IMR-90 (cell line): ENCODE measurements around the gene KIFC3. TPM values are rescaled to one million over a fixed set of nuclear protein-coding genes. Genes with fewer than 3 reads are reported as not detected.

Experiments
- ATAC-seq: fragments of 200-7000 bp; cut with Tn5 transposase; 2 replicates; pipeline ENCODE4 v1.9.1; 2020; ENCODE audit warnings: low read depth, mild to moderate bottlenecking, moderate library complexity
- BruUV-seq: library from RNA; stranded (reverse); fragments of 400-500 nt; replicated peaks from 2 replicates; lab custom pipeline; 2021; lab: Mats Ljungman, UMichigan
- CTCF ChIA-PET: fragments of 300-600 bp; formaldehyde crosslinking; extraction: SDS; loops from one replicate; lab custom pipeline; 2021; ENCODE audit warnings: antibody characterized with exemption; lab: Yijun Ruan, JAX
- POLR2A ChIA-PET: fragments of 300-600 bp; sonication (Branson Sonifier 250); formaldehyde crosslinking; loops from one replicate; lab custom pipeline; 2022; ENCODE audit warnings: antibody characterized with exemption; ENCODE audit not compliant: unreplicated experiment; lab: Charles Lee
- DNase-seq: peaks from one replicate; pipeline ENCODE4 v3.0.0; 2013
- H2AFZ ChIP-seq: replicated peaks from 2 replicates; pipeline ENCODE3; 2013; ENCODE audit warnings: low read length, mild to moderate bottlenecking; ENCODE audit not compliant: poor library complexity
- H2AK5ac ChIP-seq: 2 replicates; pipeline ENCODE4 v1.6.1; 2013; ENCODE audit warnings: low read depth, low read length, inconsistent platforms
- H2AK9ac ChIP-seq: replicated peaks from 2 replicates; pipeline ENCODE3; 2013; ENCODE audit warnings: mild to moderate bottlenecking, low read depth, low read length, moderate library complexity; ENCODE audit not compliant: poor library complexity
- H2BK120ac ChIP-seq: 2 replicates; pipeline ENCODE4 v1.6.1; 2013; ENCODE audit warnings: low read depth, low read length, inconsistent platforms
- H2BK15ac ChIP-seq: 3 replicates; pipeline ENCODE4 v1.6.1; 2013; ENCODE audit warnings: low read depth, low read length, inconsistent platforms
- H2BK20ac ChIP-seq: 2 replicates; pipeline ENCODE4 v1.6.1; 2013; ENCODE audit warnings: low read depth, mild to moderate bottlenecking, inconsistent platforms, low read length, moderate library complexity
- H2BK5ac ChIP-seq: 2 replicates; pipeline ENCODE4 v1.6.1; 2013; ENCODE audit warnings: mild to moderate bottlenecking, low read depth, low read length, inconsistent platforms; ENCODE audit not compliant: poor library complexity, severe bottlenecking
- H3K14ac ChIP-seq: replicated peaks from 2 replicates; pipeline ENCODE4 v1.6.1; 2013; ENCODE audit warnings: low read depth, low read length, inconsistent platforms
- H3K18ac ChIP-seq: 2 replicates; pipeline ENCODE4 v1.6.1; 2013; ENCODE audit warnings: low read depth, low read length, control low read depth
- H3K23ac ChIP-seq: 2 replicates; pipeline ENCODE4 v1.6.1; 2013; ENCODE audit warnings: low read depth, low read length, inconsistent platforms
- H3K27ac ChIP-seq: 2 replicates; pipeline ENCODE4 v1.5.1; 2013; ENCODE audit warnings: mild to moderate bottlenecking, control low read depth, low read length; ENCODE audit not compliant: insufficient read depth
- H3K27me3 ChIP-seq: 2 replicates; pipeline ENCODE4 v1.6.1; 2013; ENCODE audit warnings: low read length; ENCODE audit not compliant: control insufficient read depth, insufficient read depth
- H3K36me3 ChIP-seq: 2 replicates; pipeline ENCODE4 v1.6.1; 2013; ENCODE audit warnings: low read length, mixed read lengths; ENCODE audit not compliant: control insufficient read depth, insufficient read depth
- H3K4ac ChIP-seq: 2 replicates; pipeline ENCODE4 v1.6.1; 2013; ENCODE audit warnings: low read depth, low read length, inconsistent platforms
- H3K4me1 ChIP-seq: 2 replicates; pipeline ENCODE4 v1.6.1; 2013; ENCODE audit warnings: low read length, mixed read lengths; ENCODE audit not compliant: control insufficient read depth, insufficient read depth
- H3K4me2 ChIP-seq: 2 replicates; pipeline ENCODE4 v1.6.1; 2013; ENCODE audit warnings: low read depth, mild to moderate bottlenecking, control low read depth, low read length, moderate library complexity
- H3K4me3 ChIP-seq: 2 replicates; pipeline ENCODE4 v1.5.1; 2013; ENCODE audit warnings: low read depth, mild to moderate bottlenecking, control low read depth, low read length, moderate library complexity; ENCODE audit not compliant: insufficient read depth
- H3K56ac ChIP-seq: 2 replicates; pipeline ENCODE4 v1.6.1; 2013; ENCODE audit warnings: low read length, inconsistent platforms; ENCODE audit not compliant: insufficient read depth; ENCODE audit errors: extremely low read depth
- H3K79me1 ChIP-seq, 2 experiments: 2 replicates each; pipeline ENCODE4 v1.6.1; 2013; ENCODE audit warnings: low read length in 2 of 2, inconsistent platforms in 1 of 2, low read depth in 1 of 2
- H3K9ac ChIP-seq: 2 replicates; pipeline ENCODE4 v1.6.1; 2013; ENCODE audit warnings: low read depth, low read length, control low read depth
- H3K9me1 ChIP-seq: 2 replicates; pipeline ENCODE4 v1.6.1; 2013; ENCODE audit warnings: low read length, inconsistent platforms; ENCODE audit not compliant: insufficient read depth
- H3K9me3 ChIP-seq: 2 replicates; pipeline ENCODE4 v1.6.1; 2013; ENCODE audit warnings: low read length; ENCODE audit not compliant: control insufficient read depth, insufficient read depth
- H4K20me1 ChIP-seq: 2 replicates; pipeline ENCODE4 v1.6.1; 2013; ENCODE audit warnings: low read length, inconsistent platforms; ENCODE audit not compliant: insufficient read depth
- H4K5ac ChIP-seq: 2 replicates; pipeline ENCODE4 v1.6.1; 2013; ENCODE audit warnings: mild to moderate bottlenecking, low read depth, low read length, control low read depth
- H4K8ac ChIP-seq, 2 experiments: 2 replicates each; pipeline ENCODE4 v1.6.1; 2013; ENCODE audit warnings: low read depth in 2 of 2, low read length in 2 of 2, control low read depth in 1 of 2, inconsistent platforms in 1 of 2
- H4K91ac ChIP-seq: 2 replicates; pipeline ENCODE4 v1.6.1; 2013; ENCODE audit warnings: low read depth, low read length, inconsistent platforms; ENCODE audit not compliant: insufficient read depth
- WGBS, 2 experiments: methylation state at CpG; one replicate each; pipeline versions ENCODE4 v1.1.5 to v1.1.7; 2013; ENCODE audit warnings: missing lambda C conversion rate in 2 of 2; ENCODE audit not compliant: insufficient read length in 1 of 2; ENCODE audit errors: extremely low coverage in 2 of 2; 5-methylcytosine and 5-hydroxymethylcytosine counted together
- dilution Hi-C: fragments of 300-500 bp; cut with HindIII; formaldehyde crosslinking; loops from one replicate; pipeline ENCODE4 v1.14.3; 2018; ENCODE audit warnings: low sequenced_read_pairs; ENCODE audit not compliant: unreplicated experiment
- in situ Hi-C: fragments of 300-500 bp; cut with MboI; formaldehyde crosslinking; loops from 3 replicates; pipeline ENCODE4 v1.14.3; 2019; ENCODE audit warnings: low sequenced_read_pairs, inconsistent platforms, mixed read lengths
- intact Hi-C: fragments of 100-400 bp; cut with micrococcal nuclease; formaldehyde crosslinking; loops from 2 replicates; pipeline ENCODE4 v1.10.0; 2022
- polyA plus RNA-seq, 3 experiments: library from polyadenylated mRNA; depleted of rRNA; stranded (reverse); fragments of >200 nt; gene quantifications; 2 replicates each; pipeline ENCODE4 v1.2.3, GENCODE V29; 2012; ENCODE audit warnings: low replicate concordance in 1 of 3
- total RNA-seq: library from RNA; depleted of rRNA; stranded (reverse); fragments of >200 nt; gene quantifications from 2 replicates; pipeline ENCODE4 v1.2.3, GENCODE V29; 2012
- TF ChIP-seq, protein P1 (sequence below): conservative IDR thresholded peaks from 2 replicates; pipeline ENCODE4 v1.5.1; 2012; ENCODE audit warnings: mild to moderate bottlenecking, low read depth, low read length, improper control_type of control experiment

Gene KIFC3
- total and polyA plus RNA-seq, 2 of the 4 experiments (the other 2 are of a cell fraction) = 48.6 to 62.5 TPM

DNA sequence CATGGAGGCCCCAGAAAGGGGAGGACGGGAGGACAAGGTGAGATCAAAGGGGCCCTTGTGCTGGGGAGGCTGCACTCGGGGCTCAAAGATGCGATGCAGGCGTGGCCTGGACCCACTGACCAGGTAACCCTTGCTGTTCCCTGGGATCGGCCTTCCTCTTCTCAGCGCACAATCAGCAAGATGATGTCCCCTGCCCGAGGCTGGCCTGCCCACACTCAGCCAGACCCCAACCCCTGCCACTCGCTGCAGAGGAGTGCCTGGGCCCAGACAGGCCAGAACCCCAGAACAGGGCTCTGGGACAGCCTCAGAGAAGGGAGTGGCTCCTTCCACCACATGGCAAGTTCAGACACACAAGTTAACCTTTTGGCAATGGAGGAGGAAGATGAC is 14.8 kb downstream of the KIFC3 start:
- H3K27ac ChIP-seq = no peak overlapping the region
- ATAC-seq (no peak), DNase-seq (no peak)
- H3K9ac ChIP-seq = no peak overlapping the region
- no peak overlapping the region for H4K91ac ChIP-seq
- ChIA-PET POLR2A (no interaction called here), CTCF (interaction anchor here (1.1 kb wide), 1 partner anchor 13 kb away, joined by 4 read pairs; no protein-coding TSS in a partner anchor)
- H2BK15ac ChIP-seq = no peak overlapping the region; the same call in 2 of the 3 replicates
- peaks cover 8% of the 10 kb centered on the region; the same call in 1 of the 2 replicates for H3K4me1 ChIP-seq
- H4K5ac ChIP-seq = no peak overlapping the region
- no peak overlapping the region for H2BK5ac ChIP-seq
- H3K56ac ChIP-seq = no peak overlapping the region
- intact Hi-C loops (no loop called here), in situ Hi-C loops (no loop called here), dilution Hi-C loops (no loop called here)
- no peak overlapping the region for H4K8ac ChIP-seq
- H3K18ac ChIP-seq = no peak overlapping the region
- H2AK9ac ChIP-seq = peak overlapping the region; percentile 44
- no peak overlapping the region for H3K4ac ChIP-seq
- WGBS, 2 experiments = no CpG with 5 or more reads among the region's 8 CpGs
- H3K23ac ChIP-seq = no peak overlapping the region
- 0 out of 2 replicates have a peak, but pooled peaks cover 15% of the 10 kb centered on the region for H3K9me1 ChIP-seq
- peaks cover 46% of the 10 kb centered on the region for H3K36me3 ChIP-seq
- no peak overlapping the region for H2BK120ac ChIP-seq
- peaks cover 8% of the 10 kb centered on the region; the same call in 1 of the 2 replicates for H4K20me1 ChIP-seq
- H2AK5ac ChIP-seq = peak overlapping the region; percentile 19; the same call in 1 of the 2 replicates
- no peaks in the 10 kb centered on the region for H3K9me3 ChIP-seq
- H2AFZ ChIP-seq = no peak overlapping the region
- TF ChIP-seq, protein P1, sequence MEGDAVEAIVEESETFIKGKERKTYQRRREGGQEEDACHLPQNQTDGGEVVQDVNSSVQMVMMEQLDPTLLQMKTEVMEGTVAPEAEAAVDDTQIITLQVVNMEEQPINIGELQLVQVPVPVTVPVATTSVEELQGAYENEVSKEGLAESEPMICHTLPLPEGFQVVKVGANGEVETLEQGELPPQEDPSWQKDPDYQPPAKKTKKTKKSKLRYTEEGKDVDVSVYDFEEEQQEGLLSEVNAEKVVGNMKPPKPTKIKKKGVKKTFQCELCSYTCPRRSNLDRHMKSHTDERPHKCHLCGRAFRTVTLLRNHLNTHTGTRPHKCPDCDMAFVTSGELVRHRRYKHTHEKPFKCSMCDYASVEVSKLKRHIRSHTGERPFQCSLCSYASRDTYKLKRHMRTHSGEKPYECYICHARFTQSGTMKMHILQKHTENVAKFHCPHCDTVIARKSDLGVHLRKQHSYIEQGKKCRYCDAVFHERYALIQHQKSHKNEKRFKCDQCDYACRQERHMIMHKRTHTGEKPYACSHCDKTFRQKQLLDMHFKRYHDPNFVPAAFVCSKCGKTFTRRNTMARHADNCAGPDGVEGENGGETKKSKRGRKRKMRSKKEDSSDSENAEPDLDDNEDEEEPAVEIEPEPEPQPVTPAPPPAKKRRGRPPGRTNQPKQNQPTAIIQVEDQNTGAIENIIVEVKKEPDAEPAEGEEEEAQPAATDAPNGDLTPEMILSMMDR = no peak
- no TSS peak for BruUV-seq
- no peak overlapping the region for H2BK20ac ChIP-seq
- H3K27me3 ChIP-seq = no peaks in the 10 kb centered on the region
- H3K14ac ChIP-seq = no peak overlapping the region
- no peak overlapping the region for H3K4me2 ChIP-seq
- H3K79me1 ChIP-seq = peaks cover 12 to 67% of the 10 kb centered on the region in 2 experiments
- no peak overlapping the region for H3K4me3 ChIP-seq
